Lower leg skin (tissue), 3 donors: ENCODE data around the gene CLTCL1.

Experiments
- POLR2A ChIP-seq, 2 donors: fragments of 450-650 bp; IDR thresholded peaks; one replicate each; pipeline ENCODE4 v1.6.1; 2016 to 2017; ENCODE audit warnings: antibody characterized with exemption in 2 of 2, mild to moderate bottlenecking in 1 of 2, moderate library complexity in 1 of 2
- TF ChIP-seq, protein P1 (sequence below), 3 donors: fragments of 450-650 bp; IDR thresholded peaks; one replicate each; pipeline ENCODE4 v1.5.1; 2016; ENCODE audit warnings: antibody characterized with exemption in 3 of 3, mild to moderate bottlenecking in 3 of 3, moderate library complexity in 2 of 3

DNA sequence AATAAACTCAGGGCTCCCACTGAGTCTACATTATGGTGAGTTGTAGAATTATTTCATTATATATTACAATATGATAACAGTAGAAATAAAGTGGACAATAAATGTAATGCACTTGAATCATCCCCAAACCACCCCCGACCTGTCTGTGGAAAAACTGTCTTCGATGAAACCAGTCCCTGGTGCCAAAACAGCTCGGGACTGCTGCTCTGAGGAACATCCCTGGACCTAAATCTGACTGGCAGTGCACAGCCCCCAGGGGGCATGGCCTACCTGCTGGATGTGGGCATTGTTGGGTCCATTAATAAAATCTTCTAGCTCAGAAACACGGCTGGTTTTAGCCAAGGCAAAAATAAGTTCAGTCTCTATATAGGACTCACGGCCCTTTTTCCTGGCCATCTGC, 83.6 kb downstream of the CLTCL1 start:
- TF ChIP-seq, protein P1, sequence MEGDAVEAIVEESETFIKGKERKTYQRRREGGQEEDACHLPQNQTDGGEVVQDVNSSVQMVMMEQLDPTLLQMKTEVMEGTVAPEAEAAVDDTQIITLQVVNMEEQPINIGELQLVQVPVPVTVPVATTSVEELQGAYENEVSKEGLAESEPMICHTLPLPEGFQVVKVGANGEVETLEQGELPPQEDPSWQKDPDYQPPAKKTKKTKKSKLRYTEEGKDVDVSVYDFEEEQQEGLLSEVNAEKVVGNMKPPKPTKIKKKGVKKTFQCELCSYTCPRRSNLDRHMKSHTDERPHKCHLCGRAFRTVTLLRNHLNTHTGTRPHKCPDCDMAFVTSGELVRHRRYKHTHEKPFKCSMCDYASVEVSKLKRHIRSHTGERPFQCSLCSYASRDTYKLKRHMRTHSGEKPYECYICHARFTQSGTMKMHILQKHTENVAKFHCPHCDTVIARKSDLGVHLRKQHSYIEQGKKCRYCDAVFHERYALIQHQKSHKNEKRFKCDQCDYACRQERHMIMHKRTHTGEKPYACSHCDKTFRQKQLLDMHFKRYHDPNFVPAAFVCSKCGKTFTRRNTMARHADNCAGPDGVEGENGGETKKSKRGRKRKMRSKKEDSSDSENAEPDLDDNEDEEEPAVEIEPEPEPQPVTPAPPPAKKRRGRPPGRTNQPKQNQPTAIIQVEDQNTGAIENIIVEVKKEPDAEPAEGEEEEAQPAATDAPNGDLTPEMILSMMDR (IDR thresholded peaks at IDR 0.05): no peak
- TF ChIP-seq POLR2A (IDR thresholded peaks at IDR 0.05): no peak
